ENCODE results near the gene NEU3.

NEU3 gene

DNA sequence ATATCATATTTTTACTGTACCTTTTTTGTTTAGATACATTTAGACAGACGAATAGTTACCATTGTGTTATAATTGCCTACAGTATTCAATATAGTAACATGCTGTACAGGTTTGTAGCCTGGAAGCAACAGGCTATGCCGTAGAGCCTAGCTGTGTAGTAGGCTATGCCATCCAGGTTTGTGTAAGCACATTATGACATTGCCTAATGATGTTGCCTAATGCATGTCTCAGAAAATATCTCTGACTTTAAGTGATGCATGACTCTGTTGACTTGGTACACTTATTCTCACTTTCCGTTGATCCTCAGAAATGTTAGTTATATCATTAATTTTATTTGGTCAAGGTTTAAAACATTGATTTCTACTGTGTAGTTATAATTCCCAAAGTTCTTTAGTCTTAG lies 68.1 kb downstream of the NEU3 start:
- DNase-seq (ENCODE audit: low read depth in 1 of 2, low spot score in 1 of 2), result no peak

GRCh38 chr11:75059299-75059698 lies 70.6 kb downstream of the NEU3 start:
- DNase-seq (ENCODE audit: low read depth in 1 of 2, low spot score in 1 of 2), result no peak

DNA sequence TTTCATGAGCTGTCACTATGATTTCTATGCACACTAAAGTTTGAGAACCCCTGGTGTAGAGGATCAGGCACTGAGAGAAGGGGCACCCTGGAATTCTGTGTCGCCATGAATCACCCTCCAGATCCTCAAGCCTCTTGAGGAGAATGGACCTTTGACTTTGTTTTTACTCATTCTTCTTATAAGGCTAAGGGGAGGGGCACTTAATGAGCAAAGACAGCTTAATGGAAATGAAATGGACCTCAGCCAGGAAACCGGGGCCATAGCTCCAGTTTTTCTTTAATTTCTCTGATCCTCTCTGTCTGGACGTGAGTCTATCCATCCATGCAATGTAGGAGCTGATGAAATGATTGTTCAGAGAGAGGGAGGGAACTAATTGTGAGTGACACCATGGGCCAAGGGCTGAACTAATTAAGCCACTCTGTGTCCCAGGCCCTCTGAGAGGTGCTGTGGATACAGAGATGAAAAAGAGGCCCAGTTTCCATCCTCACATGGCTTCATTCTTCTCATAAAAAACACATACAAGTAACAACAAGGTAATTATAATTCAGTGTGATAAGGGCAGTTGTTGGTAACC lies 75.1 kb downstream of the NEU3 start:
- no peak for DNase-seq (ENCODE audit: low read depth in 1 of 2, low spot score in 1 of 2)

GRCh38 chr11:75066061-75066460 lies 77.3 kb downstream of the NEU3 start:
- DNase-seq (ENCODE audit: low read depth in 1 of 2, low spot score in 1 of 2), result no peak
